Fibroblast of lung (primary cell): ENCODE measurements around the gene ATP5MC2.

Experiments
- CTCF ChIP-seq, 2 donors: IDR thresholded peaks in 1 of 2; conservative IDR thresholded peaks in 1 of 2; 1 replicate in 1 of 2; 2 replicates in 1 of 2; pipeline ENCODE4 v1.5.1; 2011 to 2012; ENCODE audit warnings: low read length in 2 of 2, control low read depth in 1 of 2, inconsistent platforms in 1 of 2, low read depth in 1 of 2, mild to moderate bottlenecking in 1 of 2
- EZH2 ChIP-seq: IDR thresholded peaks from 2 replicates; pipeline ENCODE4 v1.5.1; 2012; ENCODE audit warnings: low read length, control low read depth, mild to moderate bottlenecking; ENCODE audit errors: missing control alignments

- TF ChIP-seq CTCF (conservative IDR thresholded peaks at IDR 0.05 in 1 of 2, IDR thresholded peaks at IDR 0.05 in 1 of 2; ENCODE audit: low read depth in 1 of 2, low read length in 2 of 2) (no peak), EZH2 (no peak)
Measured at GRCh38 chr12:53674977-53675700, 744 bp downstream of the ATP5MC2 start.
